HepG2 (cell line): ENCODE measurements around the gene CADM2.

Experiments
- HNRNPK ChIP-seq: fragments of 200-400 bp; formaldehyde crosslinking; IDR thresholded peaks from 2 replicates; pipeline ENCODE4 v1.6.1; 2018; ENCODE audit warnings: low read length, low read depth, moderate library complexity, mild to moderate bottlenecking; ENCODE audit not compliant: poor library complexity, severe bottlenecking
- PHF8 ChIP-seq: sonication (generic); formaldehyde crosslinking; IDR thresholded peaks from 2 replicates; pipeline ENCODE4 v1.5.0; 2020; ENCODE audit warnings: missing genetic modification reagents
- POLR2AphosphoS5 ChIP-seq: IDR thresholded peaks from 2 replicates; pipeline ENCODE4 v1.6.1; 2012; ENCODE audit warnings: low read depth, low read length
- RNF2 ChIP-seq: fragments of 450-650 bp; conservative IDR thresholded peaks from 2 replicates; pipeline ENCODE4 v1.6.1; 2016; ENCODE audit warnings: low read depth
- SALL2 ChIP-seq: sonication (generic); formaldehyde crosslinking; IDR thresholded peaks from 2 replicates; pipeline ENCODE4 v1.8.1; 2023; ENCODE audit warnings: mild to moderate bottlenecking, missing genetic modification reagents, inconsistent platforms
- SIN3B ChIP-seq: fragments of 150-350 bp; IDR thresholded peaks from 2 replicates; pipeline ENCODE4 v1.6.1; 2014; ENCODE audit warnings: low read length
- ZNF530 ChIP-seq: sonication (generic); formaldehyde crosslinking; IDR thresholded peaks from 2 replicates; pipeline ENCODE4 v1.5.0; 2020; ENCODE audit warnings: low read depth, mild to moderate bottlenecking, missing genetic modification reagents
- ZNF790 ChIP-seq: sonication (generic); formaldehyde crosslinking; IDR thresholded peaks from 2 replicates; pipeline ENCODE4 v1.8.0; 2022; ENCODE audit warnings: missing genetic modification reagents, mild to moderate bottlenecking, borderline replicate concordance
- TF ChIP-seq, protein P1 (sequence below): sonication (generic); formaldehyde crosslinking; IDR thresholded peaks from 2 replicates; pipeline ENCODE4 v1.5.0; 2020; ENCODE audit warnings: mild to moderate bottlenecking, missing genetic modification reagents, moderate library complexity
- TF ChIP-seq, protein P2 (sequence below): sonication (generic); formaldehyde crosslinking; IDR thresholded peaks from 2 replicates; pipeline ENCODE4 v1.4.0; 2020; ENCODE audit warnings: missing genetic modification reagents

DNA sequence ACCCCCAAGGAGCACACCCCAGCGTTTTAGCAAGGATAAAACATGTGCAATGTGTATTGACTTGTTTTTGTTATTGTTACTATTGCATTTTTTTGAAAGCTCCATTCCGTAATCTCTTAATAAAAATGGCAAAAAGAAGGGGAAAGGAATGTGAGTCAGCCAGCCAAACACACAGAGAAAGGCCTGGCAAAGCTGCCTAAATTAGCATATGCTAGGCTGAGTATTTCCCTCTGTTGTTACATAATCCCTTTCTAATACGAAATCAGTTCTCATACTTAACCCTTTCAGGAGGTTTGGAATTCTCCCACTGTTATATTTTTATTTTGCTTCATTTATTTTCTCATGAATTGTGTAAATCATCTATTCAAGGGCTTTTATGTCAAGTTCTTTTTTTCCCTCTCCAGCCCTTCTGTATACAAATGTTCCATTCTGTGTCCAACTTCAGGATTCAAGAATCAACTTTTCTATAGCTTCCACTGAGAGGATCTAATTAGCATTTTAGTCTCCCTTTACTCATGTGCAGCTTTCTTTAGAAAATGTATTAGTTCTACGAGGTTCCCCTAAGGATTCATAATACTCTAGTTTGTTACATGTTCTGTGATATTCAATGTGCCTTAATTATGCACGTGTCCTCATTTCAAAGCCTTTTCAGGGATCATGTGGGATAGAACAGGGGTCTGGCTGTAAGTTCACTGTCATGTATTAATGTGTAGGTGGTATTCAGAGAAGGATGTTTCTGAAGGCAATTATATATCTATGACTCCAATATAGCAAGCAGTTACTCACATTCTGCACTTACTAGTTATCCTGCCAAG, 9.2 kb downstream of the CADM2 start:
- TF ChIP-seq SIN3B (no peak), PHF8 (CRISPR knock-in tag) (no peak), ZNF790 (CRISPR knock-in tag) (no peak), RNF2 (no peak), ZNF530 (CRISPR knock-in tag) (no peak), SALL2 (CRISPR knock-in tag) (no peak), HNRNPK (no peak), POLR2AphosphoS5 (no peak)
- TF ChIP-seq, protein P1, sequence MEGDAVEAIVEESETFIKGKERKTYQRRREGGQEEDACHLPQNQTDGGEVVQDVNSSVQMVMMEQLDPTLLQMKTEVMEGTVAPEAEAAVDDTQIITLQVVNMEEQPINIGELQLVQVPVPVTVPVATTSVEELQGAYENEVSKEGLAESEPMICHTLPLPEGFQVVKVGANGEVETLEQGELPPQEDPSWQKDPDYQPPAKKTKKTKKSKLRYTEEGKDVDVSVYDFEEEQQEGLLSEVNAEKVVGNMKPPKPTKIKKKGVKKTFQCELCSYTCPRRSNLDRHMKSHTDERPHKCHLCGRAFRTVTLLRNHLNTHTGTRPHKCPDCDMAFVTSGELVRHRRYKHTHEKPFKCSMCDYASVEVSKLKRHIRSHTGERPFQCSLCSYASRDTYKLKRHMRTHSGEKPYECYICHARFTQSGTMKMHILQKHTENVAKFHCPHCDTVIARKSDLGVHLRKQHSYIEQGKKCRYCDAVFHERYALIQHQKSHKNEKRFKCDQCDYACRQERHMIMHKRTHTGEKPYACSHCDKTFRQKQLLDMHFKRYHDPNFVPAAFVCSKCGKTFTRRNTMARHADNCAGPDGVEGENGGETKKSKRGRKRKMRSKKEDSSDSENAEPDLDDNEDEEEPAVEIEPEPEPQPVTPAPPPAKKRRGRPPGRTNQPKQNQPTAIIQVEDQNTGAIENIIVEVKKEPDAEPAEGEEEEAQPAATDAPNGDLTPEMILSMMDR (CRISPR knock-in tag): no peak
- TF ChIP-seq, protein P2, sequence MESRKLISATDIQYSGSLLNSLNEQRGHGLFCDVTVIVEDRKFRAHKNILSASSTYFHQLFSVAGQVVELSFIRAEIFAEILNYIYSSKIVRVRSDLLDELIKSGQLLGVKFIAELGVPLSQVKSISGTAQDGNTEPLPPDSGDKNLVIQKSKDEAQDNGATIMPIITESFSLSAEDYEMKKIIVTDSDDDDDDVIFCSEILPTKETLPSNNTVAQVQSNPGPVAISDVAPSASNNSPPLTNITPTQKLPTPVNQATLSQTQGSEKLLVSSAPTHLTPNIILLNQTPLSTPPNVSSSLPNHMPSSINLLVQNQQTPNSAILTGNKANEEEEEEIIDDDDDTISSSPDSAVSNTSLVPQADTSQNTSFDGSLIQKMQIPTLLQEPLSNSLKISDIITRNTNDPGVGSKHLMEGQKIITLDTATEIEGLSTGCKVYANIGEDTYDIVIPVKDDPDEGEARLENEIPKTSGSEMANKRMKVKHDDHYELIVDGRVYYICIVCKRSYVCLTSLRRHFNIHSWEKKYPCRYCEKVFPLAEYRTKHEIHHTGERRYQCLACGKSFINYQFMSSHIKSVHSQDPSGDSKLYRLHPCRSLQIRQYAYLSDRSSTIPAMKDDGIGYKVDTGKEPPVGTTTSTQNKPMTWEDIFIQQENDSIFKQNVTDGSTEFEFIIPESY (CRISPR knock-in tag): no peak
